HG03159 (cell line): ENCODE measurements around the gene ZDHHC11B.

ENCODE experiments used
- ATAC-seq: cut with Tn5 transposase; IDR thresholded peaks from one replicate; pipeline ENCODE4 v1.9.1; 2021; ENCODE audit warnings: mild to moderate bottlenecking, moderate library complexity; ENCODE audit not compliant: unreplicated experiment

ZDHHC11B gene

GRCh38 chr5:663436-664342, 120.8 kb downstream of the ZDHHC11B start:
- ATAC-seq = no peak

GRCh38 chr5:662751-663435, 121.6 kb downstream of the ZDHHC11B start:
- no peak for ATAC-seq

GRCh38 chr5:661891-662750, 122.4 kb downstream of the ZDHHC11B start:
- no peak for ATAC-seq

GRCh38 chr5:660491-661030, 124.0 kb downstream of the ZDHHC11B start:
- no peak for ATAC-seq
